Measurements from ENCODE around the gene CDC40.

- TF ChIP-seq CTCF (IDR thresholded peaks at IDR 0.05), result no peak
- TF ChIP-seq POLR2A (IDR thresholded peaks at IDR 0.05), result no peak
These were observed 42.0 kb upstream of the CDC40 start for GRCh38 chr6:110137924-110138887.

All from Peyer's patch (tissue), 4 donors.